Calu3 (cell line): ENCODE results near the gene MAEA. TPM values are rescaled to one million over a fixed set of nuclear protein-coding genes. Genes with fewer than 3 reads are reported as not detected.

Source experiments
- BruUV-seq: library from RNA; stranded (reverse); fragments of 400-500 nt; replicated peaks from 2 replicates; lab custom pipeline; 2021; lab: Mats Ljungman, UMichigan
- CTCF ChIA-PET: fragments of 300-600 bp; sonication (Branson Sonifier 250); formaldehyde crosslinking; loops from one replicate; lab custom pipeline; 2022; ENCODE audit warnings: antibody characterized with exemption; lab: Charles Lee
- DNase-seq: peaks from one replicate; pipeline ENCODE4 v3.0.0; 2022
- H3K27ac Mint-ChIP-seq: one replicate; pipeline ENCODE4 v1.8.0; 2022; ENCODE audit warnings: mixed read lengths; ENCODE audit not compliant: unreplicated experiment
- H3K27me3 Mint-ChIP-seq: one replicate; pipeline ENCODE4 v1.8.0; 2022; ENCODE audit warnings: mixed read lengths; ENCODE audit not compliant: unreplicated experiment
- H3K36me3 Mint-ChIP-seq: one replicate; pipeline ENCODE4 v1.8.0; 2022; ENCODE audit warnings: mild to moderate bottlenecking, moderate library complexity, mixed read lengths; ENCODE audit not compliant: insufficient read depth, unreplicated experiment
- H3K4me1 Mint-ChIP-seq: one replicate; pipeline ENCODE4 v1.8.0; 2022; ENCODE audit warnings: mild to moderate bottlenecking, low read depth, mixed read lengths; ENCODE audit not compliant: unreplicated experiment
- H3K4me3 Mint-ChIP-seq: one replicate; pipeline ENCODE4 v1.8.0; 2022; ENCODE audit warnings: mild to moderate bottlenecking, low read depth, moderate library complexity, mixed read lengths; ENCODE audit not compliant: unreplicated experiment
- H3K9me3 Mint-ChIP-seq: one replicate; pipeline ENCODE4 v1.8.0; 2022; ENCODE audit warnings: low read depth, mixed read lengths; ENCODE audit not compliant: unreplicated experiment
- intact Hi-C: fragments of 100-400 bp; cut with micrococcal nuclease; formaldehyde crosslinking; loops from one replicate; pipeline ENCODE4 v1.10.0; 2022; ENCODE audit not compliant: unreplicated experiment
- total RNA-seq: library from RNA; stranded (reverse); gene quantifications from 2 replicates; pipeline ENCODE4 v1.2.3, GENCODE V29; 2022
- TF ChIP-seq, protein P1 (sequence below): fragments of 200-600 bp; IDR thresholded peaks from one replicate; pipeline ENCODE4 v1.8.0; 2022; ENCODE audit warnings: antibody characterized with exemption; ENCODE audit not compliant: unreplicated experiment

The MAEA gene
- total RNA-seq, 1 experiment from 2014 or later, result 59.0 TPM

DNA sequence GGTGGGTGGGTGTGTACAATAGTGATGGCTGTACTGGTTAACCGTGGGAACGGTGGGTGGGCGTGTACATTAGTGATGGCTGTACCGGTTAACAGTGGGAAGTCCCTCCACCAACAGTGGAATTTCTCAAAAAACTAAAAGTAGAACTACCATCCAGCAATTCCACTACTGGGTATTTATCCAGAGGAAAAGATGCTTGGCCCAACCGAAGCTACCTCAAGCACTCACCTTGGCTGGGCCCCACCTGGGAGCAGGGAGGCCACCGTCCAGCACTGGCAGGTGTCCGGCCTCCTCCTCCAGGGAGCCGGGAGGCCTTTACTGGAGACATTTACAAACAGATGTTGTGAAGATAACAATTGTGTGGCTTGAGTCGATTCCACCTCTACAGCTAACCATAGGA lies 6.0 kb upstream of the MAEA start:
- Mint-ChIP-seq H3K27ac (no peak overlapping the region), H3K27me3 (peaks cover 13% of the 10 kb centered on the region), H3K4me1 (no peaks in the 10 kb centered on the region), H3K36me3 (no peaks in the 10 kb centered on the region), H3K9me3 (peaks cover 3% of the 10 kb centered on the region), H3K4me3 (no peak overlapping the region)
- CTCF ChIA-PET, result interaction anchor here (0.7 kb wide), 1 partner anchor 386 kb away, joined by 3 read pairs; no protein-coding TSS in a partner anchor
- BruUV-seq, result no TSS peak
- intact Hi-C loops, result no loop called here
- TF ChIP-seq, protein P1, sequence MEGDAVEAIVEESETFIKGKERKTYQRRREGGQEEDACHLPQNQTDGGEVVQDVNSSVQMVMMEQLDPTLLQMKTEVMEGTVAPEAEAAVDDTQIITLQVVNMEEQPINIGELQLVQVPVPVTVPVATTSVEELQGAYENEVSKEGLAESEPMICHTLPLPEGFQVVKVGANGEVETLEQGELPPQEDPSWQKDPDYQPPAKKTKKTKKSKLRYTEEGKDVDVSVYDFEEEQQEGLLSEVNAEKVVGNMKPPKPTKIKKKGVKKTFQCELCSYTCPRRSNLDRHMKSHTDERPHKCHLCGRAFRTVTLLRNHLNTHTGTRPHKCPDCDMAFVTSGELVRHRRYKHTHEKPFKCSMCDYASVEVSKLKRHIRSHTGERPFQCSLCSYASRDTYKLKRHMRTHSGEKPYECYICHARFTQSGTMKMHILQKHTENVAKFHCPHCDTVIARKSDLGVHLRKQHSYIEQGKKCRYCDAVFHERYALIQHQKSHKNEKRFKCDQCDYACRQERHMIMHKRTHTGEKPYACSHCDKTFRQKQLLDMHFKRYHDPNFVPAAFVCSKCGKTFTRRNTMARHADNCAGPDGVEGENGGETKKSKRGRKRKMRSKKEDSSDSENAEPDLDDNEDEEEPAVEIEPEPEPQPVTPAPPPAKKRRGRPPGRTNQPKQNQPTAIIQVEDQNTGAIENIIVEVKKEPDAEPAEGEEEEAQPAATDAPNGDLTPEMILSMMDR, result no peak
- DNase-seq, result no peak

DNA sequence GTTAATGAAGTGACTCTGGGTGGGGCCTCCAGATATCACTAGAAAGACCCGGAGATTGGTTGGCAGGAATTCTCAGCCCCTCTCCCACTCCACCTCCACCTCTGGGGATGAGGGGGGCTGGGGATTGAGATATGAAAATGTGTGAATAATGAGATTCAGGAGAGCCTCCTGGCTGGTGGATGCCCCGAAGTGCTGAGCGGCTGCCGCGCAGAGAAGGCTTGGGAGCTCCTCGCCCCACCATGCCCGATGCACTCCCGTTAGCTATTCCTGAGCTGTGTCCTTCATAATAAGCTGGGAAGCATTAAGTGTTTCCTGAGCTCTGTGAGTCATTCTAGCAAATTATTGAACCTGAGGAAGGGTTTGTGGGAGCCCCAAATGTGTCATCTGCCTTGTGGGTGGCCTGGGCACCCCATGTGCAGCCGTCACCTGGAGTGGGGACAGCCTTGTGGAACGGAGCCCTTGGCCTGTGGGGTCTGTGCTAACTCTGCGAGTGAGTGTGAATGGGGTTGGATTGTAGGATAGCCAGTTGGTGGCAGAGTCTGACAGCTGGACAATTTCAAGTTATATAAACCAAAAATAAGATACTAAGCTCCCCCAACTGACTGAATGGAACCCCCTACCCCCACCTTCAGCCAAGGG lies 4.4 kb upstream of the MAEA start:
- no peak overlapping the region for H3K27ac Mint-ChIP-seq
- no TSS peak for BruUV-seq
- CTCF ChIA-PET, result no interaction called here
- H3K36me3 Mint-ChIP-seq, result peaks cover 14% of the 10 kb centered on the region
- DNase-seq, result no peak
- H3K9me3 Mint-ChIP-seq, result peaks cover 3% of the 10 kb centered on the region
- H3K4me1 Mint-ChIP-seq, result no peaks in the 10 kb centered on the region
- H3K4me3 Mint-ChIP-seq, result no peak overlapping the region
- intact Hi-C loops, result no loop called here
- TF ChIP-seq, protein P1, result no peak
- H3K27me3 Mint-ChIP-seq, result no peaks in the 10 kb centered on the region

DNA sequence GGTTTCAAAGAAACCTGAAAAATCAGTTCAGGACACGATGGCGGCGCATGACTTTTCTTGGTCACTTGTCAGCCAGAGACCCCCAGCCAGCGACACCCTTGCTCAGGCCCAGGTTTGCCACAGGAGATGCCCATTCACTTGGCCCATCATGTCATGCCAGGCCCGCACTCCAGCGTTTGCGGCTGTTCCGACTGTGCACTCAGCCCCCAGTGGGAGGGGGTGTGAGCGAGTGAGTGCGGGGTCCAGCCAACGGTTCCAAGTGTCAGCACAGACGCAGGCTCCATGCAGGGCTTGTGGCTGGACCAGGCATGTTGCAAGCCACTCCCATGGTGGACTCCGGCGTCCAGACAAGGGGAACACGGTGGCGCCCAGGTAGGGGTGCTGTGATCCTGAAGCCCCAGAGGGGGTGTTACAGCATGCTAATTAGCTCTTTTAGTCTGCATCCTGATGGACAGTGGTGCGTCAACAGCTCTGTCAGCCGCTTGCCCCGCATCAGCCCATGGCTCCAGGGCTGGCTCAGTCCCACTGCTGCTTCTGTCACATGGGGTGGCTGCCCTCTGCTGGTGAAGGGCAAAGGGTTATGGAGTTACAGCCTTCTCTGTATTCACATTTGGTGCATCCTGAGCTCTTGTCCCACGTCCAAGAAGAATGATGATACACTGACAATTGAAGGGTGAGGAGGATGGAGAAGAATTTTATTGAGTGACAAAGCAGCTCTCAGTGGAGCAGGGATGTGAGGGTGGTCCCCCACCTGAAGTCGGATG lies 3.7 kb upstream of the MAEA start:
- intact Hi-C loops, result no loop called here
- Mint-ChIP-seq H3K36me3 (peaks cover 21% of the 10 kb centered on the region), H3K4me1 (no peaks in the 10 kb centered on the region), H3K4me3 (no peak overlapping the region), H3K27me3 (no peaks in the 10 kb centered on the region), H3K9me3 (peaks cover 3% of the 10 kb centered on the region), H3K27ac (no peak overlapping the region)
- BruUV-seq, result no TSS peak
- CTCF ChIA-PET, result no interaction called here
- no peak for DNase-seq
- TF ChIP-seq, protein P1, result no peak

DNA sequence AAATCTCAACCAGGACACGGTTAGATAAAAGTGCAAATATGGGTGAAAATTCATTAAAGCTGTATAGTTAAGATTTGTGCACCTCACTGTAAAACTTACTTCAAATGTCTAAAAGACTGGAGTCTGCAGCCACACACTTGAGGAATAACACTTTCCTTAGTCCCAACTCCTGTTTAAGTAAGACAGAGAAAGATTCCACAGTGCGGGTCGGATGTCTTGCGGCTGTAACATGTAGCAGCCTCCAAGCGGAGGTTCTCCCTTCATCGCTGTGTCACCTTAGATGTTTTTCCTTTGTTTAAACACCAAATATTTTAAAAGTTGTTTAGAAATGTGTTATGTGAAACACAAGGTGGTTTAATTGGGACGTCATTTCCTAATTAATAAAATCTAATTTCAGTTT lies 905 bp upstream of the MAEA start:
- no TSS peak for BruUV-seq
- Mint-ChIP-seq H3K27ac (no peak overlapping the region), H3K36me3 (peaks cover 32% of the 10 kb centered on the region), H3K9me3 (peaks cover 3% of the 10 kb centered on the region), H3K27me3 (no peaks in the 10 kb centered on the region), H3K4me1 (peaks cover 13% of the 10 kb centered on the region), H3K4me3 (peak overlapping the region; percentile 88)
- DNase-seq, result no peak
- CTCF ChIA-PET, result no interaction called here
- TF ChIP-seq, protein P1, result no peak
- intact Hi-C loops, result no loop called here
